ENCODE results near the gene EPB41L2. TPM values are rescaled to one million over a fixed set of nuclear protein-coding genes. Genes with fewer than 3 reads are reported as not detected.
A peak's percentile ranks its signal among the peaks of the same experiment; 100 is the strongest.
"Not testable (repeated sequence)": the region's sequence is repeated elsewhere in the genome, so short reads cannot be mapped to it uniquely, and the experiment has no call there.

Gene EPB41L2
- total and polyA plus RNA-seq, 5 donors: 30.2 to 120 (median 105) TPM

GRCh38 chr6:130944486-130944885 lies 118.6 kb downstream of the EPB41L2 start:
- H3K9me3 ChIP-seq (ENCODE audit: control insufficient read depth, low read length): no peaks in the 10 kb centered on the region
- DNase-seq (peak; percentile 17 to 80 (median 71)), ATAC-seq (peak; percentile 70 to 91)
- peak overlapping the region; percentile 33 for H3K27ac ChIP-seq (ENCODE audit: low read length)
- H3K27me3 ChIP-seq (ENCODE audit: control insufficient read depth, insufficient read depth): no peaks in the 10 kb centered on the region
- peaks cover 2% of the 10 kb centered on the region for H3K4me1 ChIP-seq (ENCODE audit: control insufficient read depth, insufficient read depth, low read length)
- intact Hi-C loops (cut with DNase I): no loop called here
- H3K4me3 ChIP-seq (ENCODE audit: low read length): no peak overlapping the region
- WGBS: 46% methylated on average over 2 of the region's 2 CpGs

DNA sequence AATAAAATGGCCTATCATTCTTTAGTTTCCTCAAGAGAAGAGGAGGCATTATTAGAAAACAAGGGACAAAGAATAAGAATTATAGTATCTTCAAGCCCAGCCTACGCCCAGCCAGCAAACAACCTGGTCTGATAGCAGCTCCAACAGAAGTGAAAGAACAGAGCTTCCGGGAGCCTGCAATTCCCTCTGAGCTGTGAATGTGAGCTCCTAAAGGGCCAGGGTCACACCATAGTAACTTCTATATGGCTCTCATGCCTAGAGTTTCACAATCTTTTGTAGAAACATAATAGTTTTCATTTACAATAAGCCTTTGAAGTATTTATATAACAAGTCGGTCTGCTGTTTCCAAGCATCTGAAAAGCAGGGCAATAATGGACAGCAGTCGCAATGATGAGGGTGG lies 119.3 kb downstream of the EPB41L2 start:
- DNase-seq (no peak), ATAC-seq (peak in 1 of 2 donors; percentile 53)
- Histone ChIP-seq H3K27me3 (ENCODE audit: control insufficient read depth, insufficient read depth) (no peaks in the 10 kb centered on the region), H3K27ac (ENCODE audit: low read length) (no peak overlapping the region), H3K9me3 (ENCODE audit: control insufficient read depth, low read length) (no peaks in the 10 kb centered on the region), H3K4me3 (ENCODE audit: low read length) (no peak overlapping the region), H3K4me1 (ENCODE audit: control insufficient read depth, insufficient read depth, low read length) (peaks cover 2% of the 10 kb centered on the region)
- WGBS: 70% methylated on average over 4 of the region's 4 CpGs
- intact Hi-C loops (cut with DNase I): no loop called here

DNA sequence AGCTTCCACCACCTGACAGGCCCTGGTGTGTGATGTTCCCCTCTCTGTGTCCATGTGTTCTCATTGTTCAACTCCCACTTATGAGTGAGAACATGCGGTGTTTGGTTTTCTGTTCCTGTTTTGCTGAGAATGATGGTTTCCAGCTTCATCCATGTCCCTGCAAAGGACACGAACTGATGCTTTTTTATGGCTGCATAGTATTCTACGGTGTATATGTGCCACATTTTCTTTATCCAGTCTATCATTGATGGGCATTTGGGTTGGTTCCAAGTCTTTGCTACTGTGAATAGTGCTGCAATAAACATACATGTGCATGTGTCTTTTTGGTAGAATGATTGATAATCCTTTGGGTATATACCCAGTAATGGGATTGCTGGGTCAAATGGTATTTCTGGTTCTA lies 120.3 kb downstream of the EPB41L2 start:
- H3K4me3 ChIP-seq (ENCODE audit: low read length); H3K9me3 ChIP-seq (ENCODE audit: control insufficient read depth, low read length); H3K27me3 ChIP-seq (ENCODE audit: control insufficient read depth, insufficient read depth); intact Hi-C loops (cut with DNase I); H3K4me1 ChIP-seq (ENCODE audit: control insufficient read depth, insufficient read depth, low read length); H3K27ac ChIP-seq (ENCODE audit: low read length); ATAC-seq; DNase-seq: not testable (repeated sequence)
- WGBS: 95% methylated on average over 3 of the region's 3 CpGs

DNA sequence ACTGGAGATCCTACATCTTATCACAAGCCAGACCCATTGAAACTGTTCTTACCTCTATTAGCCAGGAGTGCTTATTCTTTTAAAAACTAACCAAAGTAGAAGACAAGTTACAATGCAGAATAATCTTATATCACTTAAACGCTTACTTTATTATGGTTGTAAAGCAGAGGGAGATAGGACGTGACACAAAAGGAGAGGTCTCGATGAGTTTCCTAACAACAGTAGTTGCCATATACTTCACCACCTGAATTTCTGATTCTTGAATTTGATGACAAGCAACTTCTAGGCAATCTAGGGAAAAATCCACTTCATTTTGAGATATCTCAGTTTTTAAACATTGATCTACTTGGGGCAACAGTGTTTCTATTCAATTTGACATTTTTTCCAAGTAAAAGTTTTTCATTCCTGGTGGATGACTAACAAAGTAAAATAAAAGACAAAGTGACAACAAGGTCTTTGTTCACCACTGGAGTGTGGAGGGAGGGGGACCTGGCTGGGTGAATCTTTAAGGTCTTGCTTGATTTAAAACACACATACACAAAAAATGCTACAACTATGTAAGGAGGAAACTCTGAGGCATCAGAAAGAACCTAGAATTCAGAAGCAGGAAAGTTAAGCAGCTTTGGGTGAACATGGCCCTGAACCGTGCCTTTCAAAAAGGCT lies 125.0 kb downstream of the EPB41L2 start:
- 86% methylated on average over 4 of the region's 4 CpGs for WGBS
- intact Hi-C loops (cut with DNase I): no loop called here

DNA sequence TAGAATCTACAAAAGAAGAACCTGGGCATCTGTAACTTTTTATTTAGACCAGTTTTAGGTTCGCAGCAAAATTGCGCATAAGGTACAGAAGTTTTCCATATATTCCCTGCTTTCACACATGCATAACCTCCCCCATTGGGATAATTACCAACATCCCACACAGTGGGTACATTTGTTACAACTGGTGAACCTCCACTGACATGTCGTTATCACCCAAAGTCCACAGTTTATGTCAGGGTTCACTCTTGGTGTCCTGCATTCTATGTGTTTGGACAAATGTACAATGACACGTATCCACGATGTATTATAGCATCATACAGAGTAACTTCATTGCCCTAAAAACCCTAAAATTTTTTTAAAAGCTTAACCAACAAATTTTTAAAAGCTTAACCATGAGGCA lies 126.1 kb downstream of the EPB41L2 start:
- Histone ChIP-seq H3K4me1 (ENCODE audit: control insufficient read depth, insufficient read depth, low read length) (peaks cover 6% of the 10 kb centered on the region), H3K9me3 (ENCODE audit: control insufficient read depth, low read length) (no peaks in the 10 kb centered on the region), H3K27me3 (ENCODE audit: control insufficient read depth, insufficient read depth) (no peaks in the 10 kb centered on the region), H3K4me3 (ENCODE audit: low read length) (no peak overlapping the region), H3K27ac (ENCODE audit: low read length) (no peak overlapping the region)
- ATAC-seq (no peak), DNase-seq (no peak)
- 97% methylated on average over 5 of the region's 5 CpGs for WGBS
- intact Hi-C loops (cut with DNase I): no loop called here

More for the DNA sequence above, 125.0 kb downstream of the EPB41L2 start:
- Histone ChIP-seq H3K27me3 (ENCODE audit: control insufficient read depth, insufficient read depth) (no peaks in the 10 kb centered on the region), H3K4me1 (ENCODE audit: control insufficient read depth, insufficient read depth, low read length) (peaks cover 6% of the 10 kb centered on the region), H3K27ac (ENCODE audit: low read length) (no peak overlapping the region), H3K9me3 (ENCODE audit: control insufficient read depth, low read length) (no peaks in the 10 kb centered on the region), H3K4me3 (ENCODE audit: low read length) (no peak overlapping the region)
- ATAC-seq: no peak
- no peak for DNase-seq

- Histone ChIP-seq H3K27ac (ENCODE audit: low read length) (no peak overlapping the region), H3K4me1 (ENCODE audit: control insufficient read depth, insufficient read depth, low read length) (peaks cover 6% of the 10 kb centered on the region), H3K27me3 (ENCODE audit: control insufficient read depth, insufficient read depth) (no peaks in the 10 kb centered on the region), H3K9me3 (ENCODE audit: control insufficient read depth, low read length) (no peaks in the 10 kb centered on the region), H3K4me3 (ENCODE audit: low read length) (no peak overlapping the region)
- DNase-seq: no peak
- intact Hi-C loops (cut with DNase I): no loop called here
- ATAC-seq: no peak
Observed at GRCh38 chr6:130935978-130936377, 127.1 kb downstream of the EPB41L2 start.

GRCh38 chr6:130934848-130935585 lies 128.0 kb downstream of the EPB41L2 start:
- ATAC-seq: no peak
- 48% methylated on average over 4 of the region's 4 CpGs for WGBS
- Histone ChIP-seq H3K27ac (ENCODE audit: low read length) (no peak overlapping the region), H3K9me3 (ENCODE audit: control insufficient read depth, low read length) (no peaks in the 10 kb centered on the region), H3K4me3 (ENCODE audit: low read length) (no peak overlapping the region), H3K27me3 (ENCODE audit: control insufficient read depth, insufficient read depth) (no peaks in the 10 kb centered on the region), H3K4me1 (ENCODE audit: control insufficient read depth, insufficient read depth, low read length) (peaks cover 6% of the 10 kb centered on the region)
- no peak for DNase-seq
- intact Hi-C loops (cut with DNase I): no loop called here

GRCh38 chr6:130933712-130934200 lies 129.3 kb downstream of the EPB41L2 start:
- H3K4me1 ChIP-seq (ENCODE audit: control insufficient read depth, insufficient read depth, low read length): peaks cover 6% of the 10 kb centered on the region
- H3K27me3 ChIP-seq (ENCODE audit: control insufficient read depth, insufficient read depth): no peaks in the 10 kb centered on the region
- WGBS: 46% methylated on average over 6 of the region's 6 CpGs
- ATAC-seq (peak; percentile 65 to 74), DNase-seq (peak in 2 of 3 donors; percentile 16 to 29)
- no peaks in the 10 kb centered on the region for H3K9me3 ChIP-seq (ENCODE audit: control insufficient read depth, low read length)
- no peak overlapping the region for H3K27ac ChIP-seq (ENCODE audit: low read length)
- H3K4me3 ChIP-seq (ENCODE audit: low read length): no peak overlapping the region
- intact Hi-C loops (cut with DNase I): no loop called here

DNA sequence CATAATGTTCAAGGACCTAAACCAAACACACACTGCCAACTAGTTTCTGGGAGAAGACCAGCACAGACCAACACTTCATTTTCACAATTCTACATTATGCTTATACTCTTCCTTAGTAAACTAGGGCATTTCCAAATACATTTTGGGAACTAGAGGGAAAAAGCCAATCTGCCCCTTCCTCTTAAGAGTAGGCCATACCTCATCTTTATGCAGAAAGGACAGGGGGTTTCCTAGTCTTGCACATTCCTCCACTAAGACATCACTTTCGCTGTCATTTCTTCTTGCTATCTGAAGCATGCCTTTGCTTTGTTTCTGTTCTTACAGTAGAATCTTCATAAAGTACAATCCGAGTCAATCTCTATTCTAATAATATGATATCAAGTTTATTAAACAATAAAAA lies 130.1 kb downstream of the EPB41L2 start:
- no peak overlapping the region for H3K27ac ChIP-seq (ENCODE audit: low read length)
- no peak overlapping the region for H3K4me3 ChIP-seq (ENCODE audit: low read length)
- ATAC-seq: no peak
- H3K4me1 ChIP-seq (ENCODE audit: control insufficient read depth, insufficient read depth, low read length): peaks cover 6% of the 10 kb centered on the region
- intact Hi-C loops (cut with DNase I): no loop called here
- no peaks in the 10 kb centered on the region for H3K9me3 ChIP-seq (ENCODE audit: control insufficient read depth, low read length)
- 66% methylated on average over 2 of the region's 2 CpGs for WGBS
- no peaks in the 10 kb centered on the region for H3K27me3 ChIP-seq (ENCODE audit: control insufficient read depth, insufficient read depth)
- no peak for DNase-seq

- H3K4me3 ChIP-seq (ENCODE audit: low read length): no peak overlapping the region
- H3K9me3 ChIP-seq (ENCODE audit: control insufficient read depth, low read length): no peaks in the 10 kb centered on the region
- no peak overlapping the region for H3K27ac ChIP-seq (ENCODE audit: low read length)
- no peaks in the 10 kb centered on the region for H3K27me3 ChIP-seq (ENCODE audit: control insufficient read depth, insufficient read depth)
- 78% methylated on average over 2 of the region's 2 CpGs for WGBS
- peaks cover 6% of the 10 kb centered on the region for H3K4me1 ChIP-seq (ENCODE audit: control insufficient read depth, insufficient read depth, low read length)
- peak in 1 of 2 donors; percentile 28 for ATAC-seq
- DNase-seq: no peak
- intact Hi-C loops (cut with DNase I): no loop called here
Observed at GRCh38 chr6:130932438-130932837, 130.6 kb downstream of the EPB41L2 start.

- Histone ChIP-seq H3K9me3 (ENCODE audit: control insufficient read depth, low read length) (no peaks in the 10 kb centered on the region), H3K4me3 (ENCODE audit: low read length) (no peak overlapping the region), H3K4me1 (ENCODE audit: control insufficient read depth, insufficient read depth, low read length) (peaks cover 6% of the 10 kb centered on the region), H3K27ac (ENCODE audit: low read length) (no peak overlapping the region), H3K27me3 (ENCODE audit: control insufficient read depth, insufficient read depth) (no peaks in the 10 kb centered on the region)
- ATAC-seq (no peak), DNase-seq (no peak)
- WGBS: 91% methylated on average over 4 of the region's 4 CpGs
- intact Hi-C loops (cut with DNase I): no loop called here
Observed at GRCh38 chr6:130931683-130932082, 131.4 kb downstream of the EPB41L2 start.
